ENCODE data around the gene CFHR4.
A peak's percentile ranks its signal among the peaks of the same experiment; 100 is the strongest.
"Not testable (repeated sequence)": the region's sequence is repeated elsewhere in the genome, so short reads cannot be mapped to it uniquely, and the experiment has no call there.

CFHR4 gene

DNA sequence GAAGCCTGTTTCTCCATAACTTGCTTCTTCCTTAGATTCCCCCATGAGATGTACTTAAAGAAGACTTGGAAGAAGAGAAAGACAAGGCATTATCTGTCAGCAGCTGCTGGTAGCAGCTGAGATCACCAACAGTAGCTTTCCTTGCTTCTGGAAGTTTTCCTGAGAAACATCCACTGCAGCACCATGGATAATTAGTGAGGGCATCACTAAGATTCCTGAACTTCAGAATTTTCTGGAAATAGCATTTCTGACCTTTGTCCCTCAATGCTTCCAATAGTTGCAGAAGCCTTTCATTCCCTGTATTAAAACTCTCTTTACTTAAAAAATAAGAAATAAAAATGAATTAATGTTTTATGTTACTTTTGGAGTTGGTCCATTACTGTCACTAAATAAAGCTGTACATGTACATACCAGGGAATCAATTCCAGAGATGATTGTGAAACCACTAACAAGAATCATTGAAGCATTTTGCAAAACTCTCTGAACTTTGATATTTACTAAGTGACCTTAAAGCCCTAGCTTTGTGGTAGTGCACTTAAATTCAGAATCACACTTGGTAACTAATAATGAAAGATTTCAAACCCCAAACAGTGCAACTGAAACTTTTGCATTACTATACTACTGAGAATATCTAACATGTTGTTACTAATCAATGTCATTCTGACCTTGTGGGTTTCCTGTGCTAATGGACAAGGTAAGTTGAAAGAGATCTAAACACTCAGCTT is at the start of gene CFHR4:
Gene CFHR4, plus strand, starts transcription at position 538 of the 725 bp plus-strand sequence. Its CDS starts 99 bp downstream, at position 637.
- no peak for DNase-seq (ENCODE audit: low spot score)

DNA sequence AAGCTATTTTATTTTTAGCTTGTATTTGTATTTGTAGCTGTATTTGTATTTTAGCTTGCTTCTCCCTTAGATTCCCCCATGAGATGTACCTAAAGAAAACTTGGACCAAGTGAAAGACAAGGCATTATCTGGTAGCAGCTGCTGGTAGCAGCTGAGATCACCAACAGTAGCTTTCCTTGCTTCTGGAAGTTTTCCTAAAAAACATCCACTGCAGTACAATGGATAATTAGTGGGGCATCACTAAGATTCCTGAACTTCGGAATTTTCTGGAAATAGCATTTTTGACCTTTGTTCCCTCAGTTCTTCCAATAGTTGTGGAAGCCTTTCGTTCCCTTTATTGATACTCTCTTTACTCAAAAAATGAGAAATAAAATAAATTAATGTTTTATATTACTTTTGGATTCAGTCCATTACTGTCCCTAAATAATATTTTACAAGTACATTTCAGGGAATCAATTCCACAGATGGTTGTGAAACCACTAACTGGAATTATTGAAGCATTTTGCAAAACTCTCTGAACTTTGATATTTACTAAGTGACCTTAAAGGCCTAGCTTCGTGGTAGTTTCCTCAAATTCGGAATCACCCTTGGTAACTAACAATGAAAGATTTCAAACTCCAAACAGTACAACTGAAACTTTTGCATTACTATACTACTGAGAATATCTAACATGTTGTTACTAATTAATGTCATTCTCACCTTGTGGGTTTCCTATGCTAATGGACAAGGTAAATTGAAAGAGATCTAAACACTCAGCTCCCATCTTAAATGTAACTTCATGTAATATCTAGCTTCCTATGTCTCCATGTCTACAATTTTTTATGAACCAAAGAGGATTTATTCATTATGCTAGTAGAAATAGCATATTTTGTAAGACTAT is 38.0 kb upstream of the CFHR4 start:
- not testable (repeated sequence) for DNase-seq (ENCODE audit: low spot score)

DNA sequence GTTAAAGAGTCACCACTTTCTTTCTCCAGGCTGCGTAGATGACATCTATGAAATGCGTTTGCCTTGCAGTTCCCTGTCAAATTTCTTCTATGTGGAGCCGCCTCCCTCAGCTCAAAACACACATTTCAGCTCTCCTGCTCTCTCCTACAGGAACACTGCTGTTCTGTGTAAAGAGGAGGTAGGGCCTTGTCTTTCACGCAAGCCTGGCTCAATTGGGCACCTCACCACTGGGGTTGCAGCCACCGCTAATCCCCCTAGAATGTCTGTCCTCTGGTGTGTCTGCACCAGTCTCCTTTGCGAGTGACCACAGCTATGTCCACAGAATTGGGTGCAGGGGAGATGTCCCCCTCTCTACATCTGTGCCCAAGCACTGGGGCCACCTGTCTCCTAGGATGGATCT is 31.8 kb upstream of the CFHR4 start:
- no peak for DNase-seq (ENCODE audit: low spot score)

DNA sequence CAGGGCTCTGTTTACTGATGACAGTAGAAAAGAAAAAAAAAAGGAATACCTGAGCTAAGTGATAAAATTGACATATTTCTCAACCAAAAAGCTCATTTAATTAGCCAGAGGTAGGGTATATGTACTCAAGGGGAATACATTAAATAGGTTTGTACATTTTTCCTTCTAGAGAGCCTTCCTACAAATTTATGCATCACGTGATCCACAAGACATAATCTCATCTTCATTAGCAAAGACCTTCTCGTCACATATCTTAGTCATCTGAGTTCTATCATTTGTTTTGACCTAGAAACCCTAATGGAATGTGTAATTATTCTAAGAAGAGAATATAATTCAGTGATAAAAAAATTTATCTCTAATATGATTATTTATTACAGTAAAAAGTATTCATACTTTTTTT is 30.7 kb upstream of the CFHR4 start:
- no peak for DNase-seq (ENCODE audit: low spot score)

DNA sequence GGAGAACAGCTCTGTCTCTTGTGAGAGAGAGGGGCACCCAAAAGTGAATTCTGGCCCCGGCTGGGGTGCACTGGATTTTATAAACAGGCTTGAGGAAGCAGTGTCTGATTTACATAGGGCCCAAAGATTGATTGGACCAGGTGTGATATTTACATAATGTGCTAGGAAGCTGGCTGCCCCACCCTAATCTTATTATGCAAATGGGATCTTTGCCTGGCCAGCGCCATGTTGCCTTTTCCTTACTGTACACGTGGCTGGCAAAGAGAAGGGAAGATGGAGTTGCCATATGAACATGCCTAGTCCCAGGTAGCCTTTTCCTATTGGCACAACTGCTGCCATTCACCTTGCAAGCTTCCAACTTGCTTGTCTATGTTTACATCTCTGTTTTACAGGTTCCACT is 29.0 kb upstream of the CFHR4 start:
- DNase-seq (ENCODE audit: low spot score): no peak

DNA sequence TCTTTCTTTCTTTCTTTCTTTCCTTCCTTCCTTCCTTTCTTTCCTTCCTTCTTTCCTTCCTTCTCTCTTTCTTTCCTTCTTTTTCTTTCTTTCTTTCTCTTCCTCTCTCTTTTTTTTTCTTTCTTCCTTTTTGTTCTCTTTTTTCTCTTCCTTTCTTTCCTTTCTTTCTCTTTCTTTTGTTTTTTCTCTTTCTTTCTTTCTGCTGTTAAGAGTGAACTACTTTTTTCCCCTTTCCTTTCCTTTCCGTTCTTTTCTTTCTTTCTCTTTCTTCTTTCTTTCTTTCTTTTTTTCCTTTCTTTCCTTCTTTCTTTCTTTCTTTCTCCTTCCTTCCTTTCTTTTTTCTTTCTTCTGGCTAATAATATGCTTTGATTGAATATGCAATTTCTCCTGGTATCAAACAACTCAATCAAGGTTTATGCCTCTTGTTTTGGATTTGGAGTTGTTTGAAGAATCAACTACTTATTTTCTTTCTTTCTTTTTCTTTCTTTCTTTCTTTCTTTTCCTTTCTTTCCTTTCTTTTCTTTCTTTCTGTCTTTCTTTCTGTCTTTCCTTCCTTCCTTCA is 27.4 kb upstream of the CFHR4 start:
- no peak for DNase-seq (ENCODE audit: low spot score)

DNA sequence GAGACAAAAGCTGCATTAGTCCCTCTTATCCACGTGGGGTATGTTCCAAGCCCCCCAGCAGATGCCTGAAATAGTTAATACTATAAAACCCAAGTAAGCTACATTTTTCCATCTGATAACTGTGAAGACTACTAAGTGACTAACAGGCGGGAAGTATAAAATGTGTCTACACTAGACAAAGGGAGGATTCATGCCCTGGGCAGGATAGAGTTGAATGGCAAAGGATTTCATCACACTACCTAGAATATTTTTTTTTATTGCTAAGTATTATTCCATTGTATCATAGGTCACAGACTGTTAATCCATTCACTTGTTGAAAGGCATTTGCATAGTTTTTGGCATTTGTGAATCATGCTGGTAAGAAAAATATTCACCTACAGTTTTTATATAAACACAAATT is 26.4 kb upstream of the CFHR4 start:
- no peak for DNase-seq (ENCODE audit: low spot score)

DNA sequence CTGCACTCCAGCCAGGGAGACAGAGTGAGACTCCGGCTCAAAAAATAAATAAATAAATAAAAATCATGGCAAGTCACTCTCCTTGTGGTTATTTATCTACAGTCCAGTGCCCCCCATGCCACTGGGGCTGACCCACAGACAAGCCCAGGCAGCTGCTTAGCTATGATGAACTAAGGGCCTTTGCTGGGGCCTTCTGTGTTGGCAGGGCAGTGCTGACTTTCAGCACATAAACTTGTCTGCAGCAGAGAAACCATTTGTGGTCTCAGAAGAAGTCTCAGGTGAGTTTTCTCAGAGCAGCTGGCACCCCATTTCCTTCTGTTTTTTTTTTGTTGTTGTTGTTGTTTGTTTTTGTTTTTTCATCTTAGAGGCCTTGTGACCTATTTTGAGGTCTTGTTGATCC is 20.9 kb upstream of the CFHR4 start:
- DNase-seq (ENCODE audit: low spot score): no peak

DNA sequence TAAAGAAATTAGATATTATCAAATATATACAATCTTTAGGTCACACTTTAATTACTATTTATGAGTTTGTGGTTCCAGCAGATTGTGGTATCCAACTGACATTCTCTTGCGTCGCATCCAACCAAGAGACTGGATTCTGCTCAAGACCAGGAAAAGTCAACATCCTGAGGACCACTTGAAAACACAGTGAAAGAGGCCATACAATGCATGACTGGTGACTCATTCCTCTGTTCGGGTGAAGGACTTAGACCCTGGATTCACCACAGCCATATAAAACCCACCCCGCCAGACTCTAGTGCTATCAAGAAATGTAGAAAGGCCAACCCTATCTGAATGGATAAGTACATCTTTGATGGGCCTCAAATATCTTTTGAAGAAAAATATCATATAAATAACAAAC is 14.5 kb upstream of the CFHR4 start:
- DNase-seq (ENCODE audit: low spot score): no peak

DNA sequence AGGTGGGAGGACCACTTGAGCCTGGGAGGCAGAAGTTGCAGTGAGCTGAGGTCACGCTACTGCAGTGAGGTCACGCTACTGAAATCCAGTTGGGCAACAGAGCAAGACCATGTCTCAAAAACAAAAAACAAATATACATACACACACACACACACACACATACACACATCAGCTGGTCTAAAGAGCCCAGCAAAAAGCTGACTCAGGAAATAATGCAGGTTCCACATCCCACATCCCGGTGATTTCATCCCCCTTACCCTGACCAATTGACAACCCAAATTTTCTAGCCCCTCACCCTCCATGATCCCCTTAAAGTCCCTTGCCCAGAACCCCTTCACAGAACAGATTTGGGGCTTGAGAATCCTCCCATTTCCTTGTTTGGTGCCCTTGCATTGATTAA is 11.9 kb upstream of the CFHR4 start:
- no peak for DNase-seq (ENCODE audit: low spot score)

DNA sequence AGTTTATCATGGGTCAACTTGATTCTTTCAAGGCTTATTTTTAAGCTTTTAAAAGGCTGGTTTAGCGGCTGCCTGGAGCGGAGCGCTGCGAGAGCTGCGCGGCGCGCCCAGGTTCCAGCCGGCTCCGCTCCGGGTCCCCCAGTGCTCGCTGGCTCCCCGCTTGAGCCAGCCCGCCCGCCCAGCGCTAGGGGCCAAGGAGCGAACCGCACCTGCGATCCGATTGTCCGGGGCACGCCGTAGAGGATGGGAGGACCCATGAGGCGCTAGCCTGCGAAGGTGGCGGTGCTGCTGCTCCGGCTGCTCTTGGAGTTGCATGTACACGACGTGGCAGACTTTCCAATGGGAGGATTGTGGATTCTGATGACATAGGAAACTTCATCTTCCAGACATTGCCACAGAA is 9.9 kb upstream of the CFHR4 start:
- DNase-seq (ENCODE audit: low spot score): peak; percentile 78

DNA sequence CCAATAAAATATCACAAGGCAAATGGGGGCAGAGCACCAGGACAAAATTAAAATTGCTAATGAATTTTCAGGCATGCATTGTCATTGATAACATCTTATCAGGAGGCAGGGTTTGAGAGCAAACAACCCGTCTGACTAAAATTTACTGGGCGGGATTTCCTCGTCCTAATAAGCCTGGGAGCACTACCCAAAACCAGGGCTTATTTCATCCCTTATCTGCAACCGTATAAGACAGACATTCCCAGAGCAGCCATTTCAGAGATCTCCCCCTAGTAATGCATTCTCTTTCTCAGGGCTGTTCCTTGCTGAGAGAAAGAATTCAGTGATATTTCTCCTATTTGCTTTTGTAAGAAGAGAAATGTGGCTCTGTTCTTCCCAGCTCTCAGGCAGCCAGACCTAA is 1.3 kb upstream of the CFHR4 start:
- not testable (repeated sequence) for DNase-seq (ENCODE audit: low spot score)

DNA sequence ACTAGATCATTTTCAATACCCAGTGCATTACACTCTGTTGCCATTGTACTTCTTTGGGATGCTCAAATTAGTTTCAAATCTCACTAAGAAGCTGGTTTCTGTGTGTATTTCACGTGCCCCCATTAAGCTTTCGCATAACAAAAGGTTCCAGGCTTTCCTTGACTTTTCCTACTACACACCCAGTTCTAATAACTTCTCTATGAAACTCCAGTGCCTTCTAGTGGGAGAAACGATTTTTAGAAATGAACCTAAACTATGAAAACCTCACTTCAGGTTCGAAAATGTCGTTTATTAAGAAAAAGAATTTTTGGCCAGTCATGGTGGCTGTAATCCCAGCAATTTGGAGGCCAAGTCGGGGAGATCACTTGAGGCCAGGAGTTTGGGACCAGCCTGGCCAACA is 2.8 kb downstream of the CFHR4 start:
- no peak for DNase-seq (ENCODE audit: low spot score)

DNA sequence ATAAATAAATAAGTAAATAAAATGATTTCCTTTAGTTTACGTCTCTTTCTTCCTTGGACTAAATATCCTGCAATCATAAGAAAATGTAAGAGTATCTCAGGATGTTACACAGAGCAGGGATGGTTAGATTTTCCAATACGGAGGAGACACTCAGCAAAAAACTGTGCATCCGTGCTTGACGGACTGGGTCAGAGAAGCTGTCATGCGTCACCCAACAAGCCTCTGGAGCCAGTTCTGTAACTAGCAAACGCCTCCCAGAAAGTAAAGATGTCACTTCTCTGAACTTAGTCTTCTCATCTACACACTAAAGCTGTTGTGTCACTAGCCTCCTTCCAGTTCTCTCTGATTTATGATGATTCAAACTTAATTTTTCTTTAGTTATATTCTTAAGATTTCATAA is 3.4 kb downstream of the CFHR4 start:
- DNase-seq (ENCODE audit: low spot score): no peak

DNA sequence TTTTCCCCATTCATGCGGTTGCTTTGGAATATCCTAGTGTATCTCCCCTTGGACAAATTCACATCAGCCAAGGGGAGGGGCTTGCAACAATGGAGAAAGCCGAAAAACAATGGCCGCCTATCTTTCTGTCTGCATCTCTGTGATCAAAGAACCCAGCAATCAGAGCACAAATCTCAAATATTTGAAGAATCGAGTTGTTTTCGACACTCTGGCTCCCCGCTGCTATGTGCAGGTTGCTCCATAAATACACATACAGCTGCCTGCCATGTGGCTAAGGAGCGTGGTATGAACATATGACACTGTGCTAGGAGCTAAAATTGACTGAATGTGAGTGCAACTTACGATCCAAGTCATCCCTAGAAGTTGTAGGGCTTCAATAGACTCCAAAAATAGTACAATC is 8.5 kb downstream of the CFHR4 start:
- DNase-seq (ENCODE audit: low spot score): no peak

DNA sequence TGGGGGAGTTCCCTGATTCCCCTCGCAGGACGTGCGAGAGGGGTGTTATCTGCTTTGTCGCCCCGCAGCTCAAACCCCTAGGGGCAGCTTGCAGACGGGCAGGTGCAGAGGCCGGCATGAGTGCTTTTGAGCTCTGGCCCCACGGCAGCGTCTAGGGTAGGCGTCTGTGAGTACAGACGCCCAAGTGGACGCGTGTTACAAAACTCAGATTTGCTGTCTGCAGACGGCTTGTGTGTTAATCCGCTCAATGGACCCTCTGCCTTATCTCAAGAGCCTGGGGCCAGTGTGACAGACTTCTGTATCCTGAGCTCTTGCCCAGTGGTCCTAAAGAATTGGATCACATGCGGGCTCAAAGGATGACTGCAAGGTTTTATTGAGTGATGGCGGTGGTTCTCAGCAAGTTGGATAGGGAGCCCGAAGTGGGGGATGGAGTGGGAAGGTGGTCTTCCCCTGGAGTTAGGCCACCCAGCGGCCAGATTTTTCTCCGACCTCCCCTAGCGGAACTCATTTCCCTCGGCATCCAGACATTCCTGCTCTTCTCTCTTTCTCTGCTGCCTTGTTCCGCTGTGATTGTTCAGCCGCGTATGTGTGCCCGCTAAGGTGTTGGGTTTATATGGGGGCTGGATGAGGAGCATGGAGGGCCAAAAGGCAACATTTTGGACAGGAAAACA is 9.4 kb downstream of the CFHR4 start:
- no peak for DNase-seq (ENCODE audit: low spot score)

DNA sequence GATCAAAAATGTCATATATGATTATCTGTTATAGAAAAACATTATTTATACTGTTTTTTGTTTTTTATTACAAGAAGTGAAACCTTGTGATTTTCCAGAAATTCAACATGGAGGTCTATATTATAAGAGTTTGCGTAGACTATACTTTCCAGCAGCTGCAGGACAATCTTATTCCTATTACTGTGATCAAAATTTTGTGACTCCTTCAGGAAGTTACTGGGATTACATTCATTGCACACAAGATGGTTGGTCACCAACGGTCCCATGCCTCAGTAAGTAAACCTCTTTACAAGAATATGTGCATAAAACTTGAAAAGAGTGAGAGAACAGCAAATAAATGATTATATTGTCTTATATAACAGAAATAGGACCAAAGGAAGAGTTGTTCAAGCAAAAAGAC is 14.5 kb downstream of the CFHR4 start:
- no peak for DNase-seq (ENCODE audit: low spot score)

DNA sequence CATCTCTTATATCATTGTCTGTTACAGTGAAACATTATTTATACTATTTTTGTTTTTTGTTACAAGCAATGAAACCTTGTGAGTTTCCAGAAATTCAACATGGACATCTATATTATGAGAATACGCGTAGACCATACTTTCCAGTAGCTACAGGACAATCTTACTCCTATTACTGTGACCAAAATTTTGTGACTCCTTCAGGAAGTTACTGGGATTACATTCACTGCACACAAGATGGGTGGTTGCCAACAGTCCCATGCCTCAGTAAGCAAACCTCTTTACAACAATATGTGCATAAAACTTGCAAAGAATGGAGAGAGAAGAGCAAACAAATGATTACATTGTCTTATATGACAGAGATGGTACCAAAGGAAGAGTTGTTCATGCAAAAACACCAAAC is 22.4 kb downstream of the CFHR4 start:
- DNase-seq (ENCODE audit: low spot score): no peak

DNA sequence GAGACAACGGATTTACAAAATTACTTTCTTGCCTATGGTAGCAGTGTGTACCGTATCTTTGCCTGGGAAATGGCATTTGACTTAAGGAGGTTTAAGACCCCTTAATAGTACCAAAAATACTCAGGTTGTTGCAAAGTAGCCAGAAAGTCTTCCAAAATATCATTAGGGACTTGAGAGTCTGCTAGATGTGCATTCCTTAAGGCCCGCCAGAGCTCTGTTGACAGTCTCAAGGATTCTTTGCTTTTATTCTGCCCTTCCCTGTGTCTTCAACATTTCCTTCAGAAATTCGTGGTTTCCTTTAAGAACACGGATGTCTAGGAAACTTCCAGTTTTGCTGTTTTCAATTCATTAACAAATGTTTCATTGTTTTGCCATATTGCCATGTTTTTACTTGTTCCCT is 24.4 kb downstream of the CFHR4 start:
- DNase-seq (ENCODE audit: low spot score): not testable (repeated sequence)

DNA sequence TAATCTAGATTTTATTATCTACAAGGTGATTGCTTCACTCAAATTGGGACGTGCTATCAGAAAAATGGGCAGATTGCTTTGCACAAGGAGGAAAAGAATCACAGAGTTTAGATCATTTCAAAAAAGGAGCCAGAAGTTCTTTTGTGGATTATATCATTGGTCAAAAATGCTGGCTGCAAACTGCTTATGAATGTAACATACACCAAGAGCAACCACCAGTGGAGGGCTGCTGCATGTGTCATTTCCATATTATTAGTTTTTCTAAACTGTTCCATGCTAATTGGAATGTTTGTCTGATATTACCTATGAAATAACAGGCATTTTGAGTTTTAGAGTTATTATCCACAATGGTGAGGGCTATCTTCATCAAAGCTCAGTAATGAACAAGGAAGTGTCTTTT is 39.0 kb downstream of the CFHR4 start:
- DNase-seq (ENCODE audit: low spot score): not testable (repeated sequence)

DNA sequence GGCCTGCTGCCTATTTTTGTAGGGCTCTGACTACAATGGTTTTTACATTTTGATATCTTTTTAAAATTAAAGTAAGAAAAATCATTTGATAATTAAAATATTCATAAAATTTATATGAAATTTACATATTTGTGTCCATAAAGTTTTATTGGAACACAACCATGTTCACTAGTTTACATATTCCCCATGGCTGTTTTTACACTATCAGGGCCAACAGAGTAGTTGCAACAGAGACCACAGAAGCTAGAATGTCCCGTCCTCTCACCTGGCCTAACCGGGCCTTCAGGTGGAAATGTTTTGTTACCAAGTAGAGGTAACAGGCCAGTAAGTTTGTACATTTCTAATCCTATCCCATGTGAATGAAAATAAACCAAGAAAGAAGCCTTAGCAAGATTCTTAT is 45.0 kb downstream of the CFHR4 start:
- not testable (repeated sequence) for DNase-seq (ENCODE audit: low spot score)

DNA sequence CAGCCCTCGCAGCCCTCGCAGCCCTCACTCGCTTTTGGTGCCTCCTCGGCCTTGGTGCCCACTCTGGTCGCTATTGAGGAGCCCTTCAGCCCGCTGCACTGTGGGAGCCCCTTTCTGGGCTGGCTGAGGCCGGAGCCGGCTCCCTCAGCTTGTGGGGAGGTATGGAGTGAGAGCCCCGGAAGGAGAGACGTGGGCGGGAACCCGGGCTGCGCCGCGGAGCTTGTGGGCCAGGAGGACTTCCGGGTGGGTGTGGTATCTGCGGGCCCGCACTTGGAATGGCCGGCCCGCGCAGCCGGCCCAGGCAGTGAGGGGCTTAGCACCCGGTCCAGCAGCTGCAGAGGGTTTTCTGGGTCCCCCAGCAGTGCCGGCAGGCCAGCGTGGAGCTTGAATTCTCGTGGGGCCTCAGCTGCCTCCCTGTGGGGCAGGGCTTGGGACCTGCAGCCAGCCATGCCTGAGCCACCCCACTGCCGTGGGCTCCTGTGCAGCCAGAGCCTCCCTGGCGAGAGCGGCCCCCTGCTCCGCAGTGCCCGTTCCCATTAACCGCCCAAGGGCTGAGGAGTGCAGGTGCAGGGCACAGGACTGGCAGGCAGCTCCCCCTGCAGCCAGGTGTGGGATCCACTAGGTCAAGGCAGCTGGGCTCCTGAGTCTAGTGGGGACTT is 45.8 kb downstream of the CFHR4 start:
- no peak for DNase-seq (ENCODE audit: low spot score)
